ENCODE results near the gene FCRL5.
"Not testable (repeated sequence)": the region's sequence is repeated elsewhere in the genome, so short reads cannot be mapped to it uniquely, and the experiment has no call there.

FCRL5 gene

DNA sequence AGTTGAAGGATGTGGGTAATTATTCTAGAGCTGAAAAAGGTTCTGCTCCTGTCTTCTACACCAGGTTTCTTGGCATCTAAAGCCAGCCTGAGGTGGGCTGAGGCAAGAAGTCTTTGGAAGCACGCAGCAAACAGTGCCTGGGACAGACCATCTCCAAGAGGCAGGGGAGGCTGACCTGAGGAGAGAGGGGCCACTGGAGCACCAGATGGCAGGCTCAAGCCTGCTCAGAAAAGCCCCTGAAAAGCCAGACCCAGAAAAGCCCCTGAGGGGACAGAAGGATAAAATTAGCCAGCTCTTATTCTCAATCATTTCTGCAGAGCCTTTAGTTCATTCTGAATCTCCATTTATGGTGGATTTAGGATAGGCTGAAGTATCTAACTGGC, 28.5 kb upstream of the FCRL5 start:
- Histone ChIP-seq H3K36me3 (no peaks in the 10 kb centered on the region), H3K4me2 (no peak overlapping the region), H3K9ac (no peak overlapping the region), H3K27me3 (peaks cover 0 to 88% (median 0%) of the 10 kb centered on the region in 11 experiments; a peak in 7 of 22 replicates), H3K9me3 (replicated peaks in 1 of 11) (peaks cover 0 to 14% (median 6%) of the 10 kb centered on the region in 11 experiments; a peak in 14 of 22 replicates), H4K20me1 (peaks cover 0 to 26% (median 0%) of the 10 kb centered on the region in 11 experiments; a peak in 3 of 22 replicates), H3K4me1 (peaks cover 0 to 26% (median 4%) of the 10 kb centered on the region in 10 experiments; a peak in 11 of 20 replicates), H3K27ac (no peak overlapping the region), H3K4me3 (no peak overlapping the region)
- no peak for TF ChIP-seq Cebpa-rat (IDR thresholded peaks at IDR 0.05)

DNA sequence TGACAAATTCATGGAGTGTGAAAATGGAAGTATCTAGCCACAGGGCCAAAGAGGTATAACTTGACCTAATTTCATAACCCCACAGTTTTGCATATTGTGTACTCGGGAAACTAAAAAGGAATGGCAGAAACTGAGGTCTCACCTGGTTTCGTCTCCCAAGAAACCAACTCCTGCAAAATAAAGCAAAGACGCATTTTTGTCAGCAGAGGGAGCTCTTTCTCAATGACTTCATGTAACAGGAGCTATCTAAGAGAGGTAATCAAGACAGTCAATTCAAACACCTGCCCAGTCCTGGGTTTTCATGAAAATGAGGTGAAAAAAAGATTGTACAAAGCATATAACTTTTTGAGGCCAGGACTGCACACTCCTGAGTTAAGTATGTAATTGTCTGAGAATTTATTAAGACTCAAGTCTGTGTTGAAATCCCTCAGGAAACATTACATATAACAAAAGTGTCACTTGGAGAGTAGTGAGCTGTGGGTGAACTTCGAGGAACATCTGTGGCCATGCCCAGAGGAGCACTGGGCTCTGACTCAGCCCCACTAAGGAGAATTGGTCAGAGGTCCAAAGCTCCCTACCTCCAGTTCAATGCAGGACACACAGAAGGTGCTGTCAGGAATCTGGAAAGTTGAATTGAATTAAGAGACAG, 28.0 kb upstream of the FCRL5 start:
- H3K27ac ChIP-seq: no peak overlapping the region

DNA sequence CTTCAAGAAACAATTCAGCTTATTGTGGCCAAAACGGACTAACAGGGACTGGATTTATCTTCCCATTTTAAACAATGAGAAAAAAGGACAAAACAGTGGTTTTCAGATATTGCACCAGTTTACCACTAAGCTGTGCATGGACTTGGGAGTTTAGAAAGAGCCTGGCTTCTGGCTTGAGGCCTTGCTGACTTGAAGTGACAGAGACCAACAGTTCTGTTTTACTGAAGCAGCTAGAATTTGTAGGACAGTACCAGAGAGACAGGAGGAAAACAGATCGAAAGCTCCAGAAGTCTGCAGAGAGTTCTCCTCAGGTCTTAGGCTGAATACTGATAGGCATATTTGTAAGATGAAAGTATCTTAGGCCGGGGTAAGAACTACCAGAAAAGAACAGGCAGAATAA, 25.1 kb upstream of the FCRL5 start:
- Histone ChIP-seq H3K36me3 (no peaks in the 10 kb centered on the region), H3K4me1 (peaks cover 0 to 34% (median 9%) of the 10 kb centered on the region in 10 experiments; a peak in 11 of 20 replicates), H3K27ac (no peak overlapping the region), H3K27me3 (peaks cover 0 to 77% (median 0%) of the 10 kb centered on the region in 11 experiments; a peak in 6 of 22 replicates), H3K9me3 (replicated peaks in 1 of 11) (no peaks in the 10 kb centered on the region), H4K20me1 (peaks cover 0 to 23% (median 0%) of the 10 kb centered on the region in 11 experiments; a peak in 3 of 22 replicates), H3K4me3 (no peak overlapping the region), H3K4me2 (no peak overlapping the region), H3K9ac (no peak overlapping the region)
- no peak for TF ChIP-seq Cebpa-rat (IDR thresholded peaks at IDR 0.05)

More for the DNA sequence above, 28.0 kb upstream of the FCRL5 start:
- no peaks in the 10 kb centered on the region for H3K36me3 ChIP-seq
- H3K27me3 ChIP-seq: peaks cover 0 to 88% (median 0%) of the 10 kb centered on the region in 11 experiments; a peak in 7 of 22 replicates
- peaks cover 0 to 23% (median 0%) of the 10 kb centered on the region in 11 experiments; a peak in 3 of 22 replicates for H4K20me1 ChIP-seq
- no peak overlapping the region for H3K9ac ChIP-seq
- peaks cover 0 to 31% (median 8%) of the 10 kb centered on the region in 10 experiments; a peak in 11 of 20 replicates for H3K4me1 ChIP-seq
- H3K9me3 ChIP-seq (replicated peaks in 1 of 11): peaks cover 0 to 14% (median 6%) of the 10 kb centered on the region in 11 experiments; a peak in 14 of 22 replicates
- H3K4me2 ChIP-seq: no peak overlapping the region
- H3K4me3 ChIP-seq: no peak overlapping the region
- no peak for TF ChIP-seq Cebpa-rat (IDR thresholded peaks at IDR 0.05)

DNA sequence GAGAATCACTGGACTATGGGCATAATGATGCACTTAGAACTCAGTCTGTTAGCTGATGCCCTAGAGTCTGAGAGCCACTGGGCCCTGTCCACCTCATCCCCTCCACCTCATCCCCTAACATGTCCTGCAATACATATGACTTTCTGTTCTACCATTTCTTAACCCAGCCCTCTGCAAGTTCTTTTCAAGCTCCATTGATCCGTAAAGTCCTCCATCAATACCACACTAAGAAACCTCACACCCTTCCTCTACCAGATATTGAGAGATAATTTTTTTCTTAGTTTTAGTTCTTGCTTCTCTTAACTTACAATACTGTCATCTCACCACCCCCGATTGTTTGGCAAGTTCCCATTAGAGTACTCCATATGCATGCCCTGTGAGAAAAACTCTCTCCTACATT, 23.4 kb upstream of the FCRL5 start:
- no peaks in the 10 kb centered on the region for H3K36me3 ChIP-seq
- no peak for TF ChIP-seq Cebpa-rat (IDR thresholded peaks at IDR 0.05)
- H3K9me3 ChIP-seq (replicated peaks in 1 of 11): no peaks in the 10 kb centered on the region
- H3K4me2 ChIP-seq: peak overlapping the region in 8 of 11 experiments; percentile 20 to 57 (median 34); a peak in 15 of 22 replicates
- H4K20me1 ChIP-seq: peaks cover 0 to 7% (median 0%) of the 10 kb centered on the region in 11 experiments; a peak in 2 of 22 replicates
- no peak overlapping the region for H3K9ac ChIP-seq
- no peak overlapping the region for H3K4me3 ChIP-seq
- no peak overlapping the region for H3K27ac ChIP-seq
- H3K27me3 ChIP-seq: peaks cover 0 to 72% (median 0%) of the 10 kb centered on the region in 11 experiments; a peak in 5 of 22 replicates
- peaks cover 0 to 24% (median 9%) of the 10 kb centered on the region in 10 experiments; a peak in 11 of 20 replicates for H3K4me1 ChIP-seq

DNA sequence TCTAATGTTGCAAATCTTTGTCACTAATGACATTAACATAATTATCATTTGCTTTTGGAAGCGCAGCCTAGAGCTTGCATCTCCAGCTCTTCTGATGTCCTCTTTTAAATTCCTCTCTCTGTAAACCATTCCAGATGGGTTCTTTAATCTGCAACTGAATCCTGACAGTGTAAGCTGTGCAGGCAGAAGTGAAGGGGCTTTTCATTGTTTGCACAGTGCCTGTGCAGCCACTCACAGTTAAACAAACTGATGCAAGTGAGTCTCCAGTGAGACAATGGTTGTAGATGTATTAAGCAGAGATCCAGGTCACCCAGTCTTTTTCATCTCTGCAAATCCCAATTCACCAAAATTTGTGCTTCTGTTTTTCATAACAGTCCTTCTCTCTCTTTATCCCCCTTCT, 22.5 kb upstream of the FCRL5 start:
- H3K27me3 ChIP-seq: peaks cover 0 to 67% (median 0%) of the 10 kb centered on the region in 11 experiments; a peak in 5 of 22 replicates
- peaks cover 0 to 19% (median 9%) of the 10 kb centered on the region in 10 experiments; a peak in 11 of 20 replicates for H3K4me1 ChIP-seq
- H4K20me1 ChIP-seq: 0 out of 22 replicates have a peak, but pooled peaks cover 0 to 4% (median 0%) of the 10 kb centered on the region in 11 experiments
- H3K9me3 ChIP-seq (replicated peaks in 1 of 11): no peaks in the 10 kb centered on the region
- no peaks in the 10 kb centered on the region for H3K36me3 ChIP-seq
- no peak for TF ChIP-seq Cebpa-rat (IDR thresholded peaks at IDR 0.05)
- no peak overlapping the region for H3K27ac ChIP-seq
- no peak overlapping the region for H3K9ac ChIP-seq
- no peak overlapping the region for H3K4me3 ChIP-seq
- 0 out of 22 replicates have a peak overlapping the region, but pooled peaks of 1 of the 11 experiments have one; percentile 51 for H3K4me2 ChIP-seq

DNA sequence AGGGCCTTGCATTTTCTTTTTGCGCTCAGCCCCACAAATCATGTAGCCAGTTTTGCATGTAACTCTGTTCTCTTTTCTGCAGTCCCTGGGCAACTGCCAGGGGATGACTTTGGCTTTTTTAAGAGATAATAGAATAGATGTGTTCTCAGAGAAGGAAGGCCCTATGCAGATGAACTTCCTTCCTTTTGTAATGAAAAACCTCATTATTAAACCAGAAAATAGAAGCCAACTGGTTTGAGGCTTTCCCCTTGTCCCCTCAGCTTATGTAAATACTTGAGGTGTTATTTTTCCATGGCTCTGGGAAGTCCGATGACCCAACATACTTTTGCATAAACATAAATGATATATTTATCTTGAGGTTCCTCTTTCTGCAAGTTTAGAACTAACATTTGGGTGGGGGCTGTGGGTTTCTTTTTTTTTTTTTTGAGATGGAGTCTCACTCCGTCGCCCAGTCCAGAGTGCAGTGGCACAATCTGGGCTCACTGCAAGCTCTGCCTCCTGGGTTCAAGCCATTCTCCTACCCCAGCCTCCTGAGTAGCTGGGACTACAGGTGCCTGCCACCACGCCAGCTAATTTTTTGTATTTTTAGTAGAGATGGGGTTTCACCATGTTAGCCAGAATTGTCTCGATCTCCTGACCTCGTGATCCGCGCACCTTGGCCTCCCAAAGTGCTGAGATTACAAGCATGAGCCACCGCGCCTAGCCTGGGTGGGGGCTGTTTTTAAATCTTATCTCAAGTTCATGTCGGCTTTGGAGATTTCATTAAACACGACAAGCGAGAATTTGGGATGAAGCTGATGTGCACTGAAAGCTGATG, 14.4 kb upstream of the FCRL5 start:
- Histone ChIP-seq H3K9ac (peak overlapping the region in 1 of 11 experiments; percentile 3; a peak in 1 of 22 replicates), H3K4me1 (peaks cover 52 to 66% (median 62%) of the 10 kb centered on the region in 10 experiments), H3K27me3 (peaks cover 0 to 22% (median 0%) of the 10 kb centered on the region in 11 experiments; a peak in 4 of 22 replicates), H3K4me2 (peak overlapping the region; percentile 51 to 84 (median 64)), H3K9me3 (replicated peaks in 1 of 11) (no peaks in the 10 kb centered on the region; a peak in 1 of 22 replicates), H3K36me3 (no peaks in the 10 kb centered on the region), H3K27ac (peak overlapping the region in 6 of 11 experiments; percentile 1 to 36 (median 21); a peak in 7 of 22 replicates), H4K20me1 (no peaks in the 10 kb centered on the region), H3K4me3 (no peak overlapping the region)
- TF ChIP-seq Cebpa-rat (IDR thresholded peaks at IDR 0.05): no peak

DNA sequence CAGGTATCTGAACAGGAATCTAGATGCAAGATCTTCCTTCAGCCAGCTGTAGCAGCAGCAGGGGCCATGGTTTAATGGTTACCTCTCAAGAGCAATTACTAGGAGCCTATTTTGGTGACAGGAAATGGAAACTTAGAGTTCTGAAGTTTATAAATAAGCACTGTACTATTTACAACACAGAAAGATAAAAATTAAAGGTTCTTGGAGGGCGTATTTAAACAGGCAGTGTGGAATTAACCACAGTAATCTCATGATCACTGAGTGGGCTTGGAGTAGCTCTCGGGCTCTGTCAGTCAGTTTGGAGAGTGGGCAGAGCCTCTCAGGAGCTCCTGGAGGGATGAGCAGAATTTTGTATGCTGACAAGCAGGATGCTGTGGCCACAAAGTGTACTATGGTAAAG, 10.2 kb upstream of the FCRL5 start:
- no peak for TF ChIP-seq Cebpa-rat (IDR thresholded peaks at IDR 0.05)
- no peak overlapping the region; a peak in 1 of 20 replicates for H3K4me3 ChIP-seq
- H3K4me2 ChIP-seq: peak overlapping the region; percentile 49 to 76 (median 66)
- H3K9ac ChIP-seq: 0 out of 22 replicates have a peak overlapping the region, but pooled peaks of 1 of the 11 experiments have one; percentile 19
- H3K36me3 ChIP-seq: no peaks in the 10 kb centered on the region
- peaks cover 48 to 64% (median 58%) of the 10 kb centered on the region in 10 experiments for H3K4me1 ChIP-seq
- H3K27ac ChIP-seq: no peak overlapping the region
- H4K20me1 ChIP-seq: no peaks in the 10 kb centered on the region
- H3K27me3 ChIP-seq: peaks cover 0 to 19% (median 0%) of the 10 kb centered on the region in 11 experiments; a peak in 3 of 22 replicates
- H3K9me3 ChIP-seq (replicated peaks in 1 of 11): peaks cover 0 to 4% (median 0%) of the 10 kb centered on the region in 11 experiments; a peak in 2 of 22 replicates

DNA sequence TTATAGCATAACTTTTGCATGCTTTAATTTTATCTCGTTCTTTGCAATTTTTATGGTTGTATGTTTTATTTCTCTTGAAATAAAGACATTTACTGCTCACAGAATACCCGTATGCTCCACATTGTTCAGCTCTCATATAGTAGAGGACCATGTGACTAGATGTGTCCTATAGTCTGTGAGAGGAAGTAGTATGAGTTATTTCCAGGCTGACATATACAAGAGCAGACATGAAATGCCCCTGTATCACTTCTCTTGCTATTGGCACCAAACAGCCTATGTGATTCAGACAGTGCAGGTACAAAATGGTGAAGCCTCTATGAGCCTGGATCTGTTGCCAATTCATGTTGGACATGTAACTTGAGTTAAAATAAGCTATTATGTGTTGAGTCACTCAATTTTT, 5.8 kb upstream of the FCRL5 start:
- no peaks in the 10 kb centered on the region for H4K20me1 ChIP-seq
- no peaks in the 10 kb centered on the region for H3K36me3 ChIP-seq
- no peak for TF ChIP-seq Cebpa-rat (IDR thresholded peaks at IDR 0.05)
- peaks cover 10 to 28% (median 21%) of the 10 kb centered on the region in 10 experiments for H3K4me1 ChIP-seq
- H3K9me3 ChIP-seq (replicated peaks in 1 of 11): peaks cover 0 to 4% (median 0%) of the 10 kb centered on the region in 11 experiments; a peak in 1 of 22 replicates
- no peak overlapping the region for H3K27ac ChIP-seq
- peaks cover 0 to 12% (median 0%) of the 10 kb centered on the region in 11 experiments; a peak in 3 of 22 replicates for H3K27me3 ChIP-seq
- no peak overlapping the region for H3K9ac ChIP-seq
- no peak overlapping the region for H3K4me2 ChIP-seq
- H3K4me3 ChIP-seq: no peak overlapping the region

DNA sequence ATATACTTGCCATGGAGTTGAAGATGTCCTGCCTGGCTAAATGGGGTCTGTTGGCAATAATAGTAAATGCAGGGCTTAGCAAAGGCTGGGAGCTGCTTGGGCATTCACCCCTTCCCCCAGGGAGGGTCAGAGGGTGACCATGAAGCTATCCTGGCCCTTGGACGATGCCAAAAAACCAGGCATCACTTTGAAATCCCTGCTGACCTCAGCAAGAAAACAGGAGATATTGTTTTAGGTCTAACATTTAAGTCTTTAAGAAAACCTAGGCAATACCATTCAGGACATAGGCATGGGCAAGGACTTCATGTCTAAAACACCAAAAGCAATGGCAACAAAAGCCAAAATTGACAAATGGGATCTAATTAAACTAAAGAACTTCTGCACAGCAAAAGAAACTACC, 4.2 kb downstream of the FCRL5 start:
- not testable (repeated sequence) for H3K9ac ChIP-seq; H3K9me3 ChIP-seq (replicated peaks in 1 of 11); H3K36me3 ChIP-seq; H3K4me2 ChIP-seq; H3K4me3 ChIP-seq; H4K20me1 ChIP-seq; H3K27ac ChIP-seq; H3K27me3 ChIP-seq
- peaks cover 16 to 22% (median 20%) of the 10 kb centered on the region in 10 experiments for H3K4me1 ChIP-seq

All from BLaER1 treated with 17β-estradiol and CSF1 and Interleukin-3, amounts not matched to agents 10 nM and 100 nM (cell line).